ENCODE results near the gene MOSPD2.

MOSPD2 gene

DNA sequence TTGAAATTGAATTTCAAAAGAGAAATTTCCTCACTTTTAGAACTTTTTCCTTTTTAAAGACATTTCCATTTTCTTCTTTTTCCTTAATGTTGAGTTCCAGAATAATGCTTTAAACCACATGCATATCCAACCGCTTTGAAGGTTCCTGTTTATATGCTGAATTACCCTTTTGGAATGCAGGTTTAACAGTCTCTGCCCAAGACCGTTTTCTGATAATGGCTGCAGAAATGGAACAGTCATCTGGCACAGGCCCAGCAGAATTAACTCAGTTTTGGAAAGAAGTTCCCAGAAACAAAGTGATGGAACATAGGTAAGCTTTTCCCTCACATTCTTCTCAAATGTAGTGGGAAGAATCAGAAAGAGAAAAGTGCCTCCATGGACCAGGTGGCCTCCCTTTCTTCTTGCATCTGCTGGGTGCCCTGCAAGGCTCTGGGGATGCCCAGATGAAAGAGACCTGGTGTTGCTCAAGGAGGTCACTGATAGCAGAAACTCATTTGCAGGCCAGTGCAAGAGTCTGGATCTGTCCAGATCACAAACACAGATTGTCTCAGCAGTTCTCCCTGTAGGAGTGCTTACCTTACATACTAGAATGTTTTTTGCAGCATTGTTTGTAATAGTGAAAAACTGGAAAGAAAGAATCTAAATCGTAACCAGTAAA is 42.9 kb downstream of the MOSPD2 start:
- DNase-seq: no peak

DNA sequence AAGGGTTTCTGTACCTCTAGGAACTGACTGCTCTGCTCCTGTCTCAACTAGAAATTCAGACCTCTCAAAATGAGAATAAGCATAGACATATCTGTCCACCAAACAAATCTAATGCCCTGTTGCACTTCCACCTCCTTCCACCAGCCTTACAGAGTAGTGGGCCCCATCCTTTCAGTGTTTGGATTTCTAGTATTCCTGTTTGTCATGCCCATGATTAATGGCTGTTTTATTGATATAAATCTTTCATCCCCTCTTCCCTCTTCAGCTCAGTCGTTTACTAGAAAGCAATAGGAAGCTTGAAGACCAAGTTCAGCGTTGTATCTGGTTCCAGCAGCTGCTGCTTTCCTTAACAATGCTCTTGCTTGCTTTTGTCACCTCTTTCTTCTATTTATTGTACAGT is 46.2 kb downstream of the MOSPD2 start:
- DNase-seq: no peak

DNA sequence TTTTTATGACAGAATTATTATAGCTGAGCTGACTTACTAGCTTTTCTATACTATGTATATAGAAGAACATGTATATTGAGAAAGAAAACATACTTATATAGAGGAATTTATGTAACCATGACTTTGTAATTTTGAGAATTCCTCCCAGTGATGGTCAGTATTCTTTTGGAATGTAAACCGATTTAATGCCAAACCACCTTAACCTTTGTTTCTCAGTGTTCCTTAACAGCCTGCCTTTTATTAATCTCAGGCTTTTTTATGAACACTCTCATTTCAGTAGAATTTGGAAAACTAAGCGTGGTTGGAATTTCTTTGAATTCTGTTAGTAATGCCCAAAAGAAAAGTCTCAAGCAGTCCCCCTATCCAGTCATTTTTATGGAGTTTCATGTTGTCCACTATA is 47.0 kb downstream of the MOSPD2 start:
- DNase-seq: no peak

DNA sequence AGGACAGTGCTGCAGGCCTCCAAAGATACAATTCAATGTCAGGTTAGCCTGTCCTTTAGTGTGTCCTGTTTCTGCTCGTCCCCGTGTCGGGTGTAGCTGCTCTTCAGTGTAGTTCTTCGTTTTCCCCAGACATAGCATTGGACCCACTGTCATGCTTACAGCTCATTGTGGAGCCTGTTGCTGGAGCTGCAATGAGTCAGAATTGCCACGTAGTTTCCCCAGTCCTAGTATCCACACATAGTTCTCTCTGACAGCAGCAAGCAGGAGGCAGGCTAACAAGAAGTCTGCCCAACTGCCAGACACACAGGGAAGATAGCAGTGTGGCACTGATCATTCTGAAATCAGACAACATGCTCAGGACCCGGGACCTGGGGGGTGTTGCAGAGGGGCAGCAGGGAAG is 49.2 kb downstream of the MOSPD2 start:
- DNase-seq: no peak

DNA sequence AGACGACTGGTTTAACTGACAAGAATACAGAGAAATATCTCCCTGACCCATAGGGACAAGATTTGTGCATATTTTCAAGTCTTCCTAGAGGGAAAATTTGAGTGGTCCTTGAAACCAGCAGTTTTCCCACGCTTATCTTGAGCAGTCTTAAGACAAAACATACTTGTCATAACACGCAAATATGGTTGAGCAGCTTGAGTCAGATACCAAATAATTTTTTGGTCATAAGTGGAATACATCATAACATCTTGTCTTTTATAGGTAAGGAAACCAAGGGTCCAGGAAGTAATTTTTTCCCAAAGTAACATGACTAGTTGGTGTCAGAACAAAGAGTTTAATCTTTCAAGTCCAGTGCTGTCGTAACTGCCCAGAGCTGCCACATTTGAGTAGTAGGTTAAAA is 50.5 kb downstream of the MOSPD2 start:
- no peak for DNase-seq

DNA sequence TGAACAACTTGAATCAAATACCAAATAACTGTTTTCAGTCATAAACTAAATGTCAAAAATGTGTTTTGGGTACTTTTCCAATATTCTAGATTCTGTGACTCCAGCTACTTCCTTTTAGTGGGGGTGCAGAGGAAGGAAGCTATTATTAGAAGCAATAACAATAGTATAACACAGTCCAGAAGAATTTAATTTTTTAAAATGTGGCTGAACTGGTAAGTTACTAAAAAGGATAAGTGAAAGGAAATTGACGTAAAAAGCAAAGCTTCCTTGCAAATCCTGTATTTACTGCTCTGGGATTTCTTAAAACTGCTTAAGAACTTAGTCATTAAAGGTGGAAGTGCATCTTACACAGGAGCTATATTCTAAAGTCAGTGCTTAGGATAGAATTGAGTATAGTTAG is 53.2 kb downstream of the MOSPD2 start:
- DNase-seq: no peak

DNA sequence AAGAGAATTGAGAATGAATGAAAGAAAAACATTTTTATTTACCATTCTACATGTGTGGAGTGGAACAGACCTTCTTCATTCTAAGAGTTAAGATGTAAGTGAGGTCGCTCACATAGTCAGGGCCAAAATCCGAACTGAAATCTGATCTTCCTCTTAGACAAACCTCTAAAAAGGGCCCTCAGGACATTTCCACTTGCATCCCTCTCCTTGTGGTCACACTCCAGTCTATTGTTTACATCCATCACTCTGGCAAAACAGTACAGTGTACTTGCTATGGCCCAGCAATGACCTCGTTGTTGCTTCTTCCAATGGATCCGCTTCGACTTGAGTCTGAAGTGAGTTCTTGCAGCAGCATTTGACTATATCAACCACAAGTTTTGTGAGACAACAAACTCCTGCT is 54.2 kb downstream of the MOSPD2 start:
- no peak for DNase-seq

DNA sequence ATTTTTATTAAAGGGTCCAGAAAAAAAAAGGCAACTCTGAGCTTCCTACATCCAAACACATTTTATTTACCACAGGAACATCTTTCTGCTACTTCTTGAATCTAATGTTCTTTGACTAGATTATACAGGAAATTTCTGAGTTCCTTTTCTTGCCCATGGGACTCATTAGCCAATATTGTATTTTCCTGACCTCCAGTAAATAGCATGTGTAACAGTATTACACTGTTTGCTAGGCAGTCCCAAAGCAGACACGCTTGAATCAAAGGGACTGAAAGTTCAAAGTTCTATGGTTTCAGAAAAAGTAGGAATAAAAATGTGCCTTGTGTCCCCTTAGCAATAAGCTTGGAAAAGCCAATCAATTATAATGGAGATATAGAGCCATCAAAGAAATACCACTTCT is 57.4 kb downstream of the MOSPD2 start:
- no peak for DNase-seq

DNA sequence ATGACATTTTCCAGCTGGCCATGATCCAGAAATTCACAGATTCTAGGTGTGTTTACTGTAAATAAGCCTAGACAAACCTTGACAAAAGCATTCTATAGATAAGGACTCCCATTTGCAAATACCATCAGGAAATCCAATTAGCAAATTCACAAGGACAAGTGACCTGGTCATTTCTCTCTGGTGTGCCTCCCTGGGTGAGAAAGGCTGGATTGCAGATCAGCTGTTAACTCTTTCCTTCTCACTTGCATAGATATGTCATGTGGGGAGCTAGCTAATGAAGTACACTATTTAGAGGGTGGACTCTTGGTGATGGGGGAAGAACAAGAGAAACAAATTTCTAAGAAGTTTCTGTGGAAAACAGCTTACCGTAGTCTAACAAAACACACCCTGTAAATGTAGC is 58.9 kb downstream of the MOSPD2 start:
- no peak for DNase-seq

DNA sequence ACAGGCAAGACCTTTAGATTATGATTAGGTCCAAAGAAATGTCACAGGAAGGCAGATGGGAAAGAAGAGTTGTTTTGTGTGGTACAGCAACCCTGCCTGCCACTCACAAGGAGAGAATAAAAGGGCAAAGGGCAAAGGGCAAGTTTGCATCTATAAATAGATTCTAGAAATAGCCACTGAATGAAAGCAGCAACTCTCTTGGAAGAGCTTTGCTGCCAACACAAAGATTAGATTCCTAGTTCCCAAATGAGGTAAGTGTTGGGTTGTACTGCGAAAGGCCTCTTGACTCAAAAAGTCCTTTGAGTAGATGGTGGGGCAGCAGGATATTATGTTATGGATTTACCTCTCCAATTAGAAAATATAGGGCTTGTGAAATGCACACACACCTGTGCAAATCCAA is 61.2 kb downstream of the MOSPD2 start:
- DNase-seq: no peak

DNA sequence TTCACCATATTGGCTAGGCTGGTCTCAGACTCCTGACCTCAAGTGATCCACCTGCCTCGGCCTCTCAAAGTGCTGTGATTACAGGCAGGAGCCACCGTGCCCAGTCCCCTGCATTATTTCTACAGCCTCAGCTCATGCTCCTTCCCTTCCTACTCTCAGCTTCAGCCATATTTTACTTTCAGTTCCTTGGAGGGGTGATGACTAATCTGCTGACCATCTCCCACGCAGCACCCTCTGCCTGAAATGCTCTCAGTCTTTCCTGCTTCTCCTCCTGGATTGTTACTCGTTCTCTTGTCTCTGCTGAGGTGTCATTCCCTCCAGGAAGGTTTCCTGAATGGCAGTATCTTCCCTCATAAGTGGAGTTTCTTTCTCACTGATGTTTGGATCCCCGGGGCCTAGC is 63.3 kb downstream of the MOSPD2 start:
- no peak for DNase-seq

DNA sequence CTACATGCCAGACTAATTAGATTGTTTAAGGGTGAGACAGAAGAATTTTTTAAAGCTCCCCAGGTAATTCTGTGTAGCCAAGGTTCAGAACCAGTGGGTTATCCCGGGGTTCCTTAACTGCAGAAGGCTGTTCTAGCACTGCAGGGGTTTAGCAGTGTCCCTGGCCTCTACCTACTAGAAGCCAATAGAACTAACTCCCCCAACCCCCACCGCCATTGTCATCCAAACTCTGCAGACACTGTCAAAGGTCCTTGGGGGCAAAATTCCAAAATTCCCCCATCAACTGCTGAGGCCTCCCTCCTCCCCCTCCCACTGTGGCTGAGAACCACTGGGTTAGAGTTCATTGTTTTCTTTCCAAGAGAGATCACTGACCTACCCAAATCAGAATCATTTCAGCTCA is 66.4 kb downstream of the MOSPD2 start:
- no peak for DNase-seq

DNA sequence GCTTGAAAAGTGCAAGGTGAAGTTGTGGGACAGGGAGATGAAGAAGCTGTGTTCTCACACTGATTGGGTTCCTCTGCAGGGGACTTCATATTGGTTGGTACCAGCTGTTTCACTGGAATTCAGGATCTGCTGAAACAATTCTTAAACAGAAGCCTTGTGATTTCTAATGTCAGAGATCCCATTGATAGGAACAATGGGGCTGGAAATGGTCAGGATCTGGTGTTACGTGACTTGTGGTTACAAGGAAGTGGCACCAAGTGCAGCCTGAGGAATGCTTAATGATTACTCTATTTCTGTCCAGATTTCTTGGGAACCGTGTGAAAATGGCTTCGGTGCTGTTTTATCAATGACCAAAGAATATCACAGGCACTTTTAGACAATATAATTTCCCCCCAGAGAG is 68.1 kb downstream of the MOSPD2 start:
- no peak for DNase-seq

DNA sequence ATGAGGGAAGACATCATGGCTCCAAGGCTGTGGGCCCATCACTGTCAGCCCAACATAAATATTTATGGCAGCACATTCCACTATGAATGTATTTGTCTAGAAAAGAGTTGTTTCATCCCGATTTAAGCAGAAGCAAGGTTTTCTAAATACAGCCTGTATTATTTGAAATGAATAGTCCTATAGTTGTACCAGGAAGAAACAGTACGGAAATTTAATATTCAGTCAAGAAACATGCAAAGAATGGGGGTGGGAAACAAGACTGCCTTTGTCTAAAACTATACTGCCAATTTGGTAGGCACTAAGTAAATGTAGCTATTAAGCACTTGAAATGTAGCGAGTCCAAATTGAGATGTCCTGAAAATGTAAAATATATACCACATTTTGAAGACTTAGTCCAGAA is 69.1 kb downstream of the MOSPD2 start:
- no peak for DNase-seq

DNA sequence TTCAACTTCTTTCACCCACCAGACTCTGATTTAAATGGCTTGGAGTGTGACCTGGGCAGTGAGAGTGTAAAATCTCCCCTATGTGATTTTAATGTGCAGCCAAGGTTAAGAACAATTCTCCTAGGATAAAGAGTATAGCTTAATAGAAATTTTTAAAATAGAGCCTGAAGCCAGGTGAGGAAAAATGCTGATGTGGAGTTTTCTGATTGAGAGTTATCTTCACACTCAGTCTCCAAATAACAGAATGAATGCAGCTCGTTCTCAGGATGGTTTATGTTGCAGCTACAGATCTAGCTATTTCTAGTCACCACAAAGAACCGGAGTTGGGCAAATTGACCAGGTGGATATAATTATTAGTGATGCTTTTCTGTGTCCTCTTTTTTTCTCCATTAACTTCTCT is 70.7 kb downstream of the MOSPD2 start:
- no peak for DNase-seq

DNA sequence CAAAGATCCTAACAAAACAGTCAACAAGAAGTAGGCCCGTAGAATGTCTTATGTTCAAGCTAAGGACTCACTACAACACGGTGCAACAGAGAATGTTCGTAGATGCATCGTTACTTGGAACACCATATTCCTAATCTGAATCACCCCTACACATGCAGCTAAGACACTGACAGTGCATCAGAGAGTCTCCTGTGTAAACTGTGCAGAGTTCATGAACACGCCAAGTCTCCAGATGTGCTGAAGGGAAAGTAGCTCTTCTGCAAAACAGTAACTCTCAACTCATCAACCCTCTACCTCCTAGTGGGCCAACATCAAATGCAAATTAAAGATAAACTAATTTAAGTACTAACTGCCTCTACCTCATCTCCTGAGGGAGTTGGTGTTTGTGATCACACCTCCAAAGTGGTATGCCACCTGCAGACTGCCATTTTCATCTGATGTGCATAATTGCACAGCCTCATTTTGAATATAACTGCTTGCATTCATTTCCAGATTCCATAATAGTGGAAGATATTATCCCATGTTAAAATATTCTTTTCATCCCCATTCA is 73.5 kb downstream of the MOSPD2 start:
- no peak for DNase-seq

DNA sequence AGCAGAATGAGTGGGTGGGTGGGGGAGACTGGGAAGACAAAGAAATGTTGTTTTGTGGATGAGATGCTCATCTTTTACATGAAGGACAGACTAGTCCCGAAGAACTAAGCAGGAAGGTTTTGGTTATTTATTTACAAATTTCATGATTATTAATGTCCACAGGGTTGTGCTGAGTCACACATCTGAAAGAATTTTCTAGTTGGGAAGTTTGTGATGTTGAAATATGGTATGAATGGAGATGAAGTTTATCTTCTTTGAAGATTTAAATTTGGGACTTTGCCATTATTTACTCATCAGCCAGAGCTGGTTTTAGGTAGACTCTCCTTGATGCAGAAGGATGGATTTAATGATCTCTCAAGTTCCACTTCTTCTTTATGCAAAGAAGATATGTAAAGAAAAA is 75.5 kb downstream of the MOSPD2 start:
- DNase-seq: no peak

DNA sequence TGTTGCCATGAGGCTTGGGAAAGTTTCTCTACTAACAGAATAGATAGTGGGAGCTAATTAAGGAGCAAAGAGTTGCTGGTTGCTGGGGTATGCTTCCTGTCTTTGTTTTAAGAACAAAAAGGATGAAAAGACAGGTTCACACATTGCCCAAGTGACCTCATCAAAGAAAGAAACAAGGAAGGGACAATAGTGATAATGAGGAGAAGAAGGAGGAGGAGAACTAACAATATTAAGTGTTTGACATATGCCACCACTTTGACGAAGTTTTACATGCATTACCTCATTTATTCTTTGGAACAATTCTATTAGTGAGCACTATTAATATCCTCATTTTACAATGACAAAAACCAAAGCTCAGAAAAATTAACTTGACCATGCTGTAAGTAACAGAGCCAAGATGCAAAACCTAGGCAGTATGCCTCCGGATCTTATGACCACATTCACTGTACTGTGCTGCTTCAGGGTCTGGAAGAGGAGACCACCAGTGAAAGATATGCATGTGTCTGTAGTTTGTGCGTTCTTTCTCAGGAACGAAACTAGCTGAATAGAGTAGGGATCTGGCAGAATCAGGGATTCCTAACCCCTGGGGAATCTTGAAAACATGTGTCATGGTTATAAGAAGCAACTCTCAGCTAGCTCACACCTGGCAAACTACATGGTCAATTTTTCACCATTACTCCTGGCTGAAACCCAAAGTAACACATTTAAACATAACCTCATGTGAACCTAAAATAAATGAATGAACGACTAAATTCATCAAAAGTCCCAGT is 83.8 kb downstream of the MOSPD2 start:
- no peak for DNase-seq

DNA sequence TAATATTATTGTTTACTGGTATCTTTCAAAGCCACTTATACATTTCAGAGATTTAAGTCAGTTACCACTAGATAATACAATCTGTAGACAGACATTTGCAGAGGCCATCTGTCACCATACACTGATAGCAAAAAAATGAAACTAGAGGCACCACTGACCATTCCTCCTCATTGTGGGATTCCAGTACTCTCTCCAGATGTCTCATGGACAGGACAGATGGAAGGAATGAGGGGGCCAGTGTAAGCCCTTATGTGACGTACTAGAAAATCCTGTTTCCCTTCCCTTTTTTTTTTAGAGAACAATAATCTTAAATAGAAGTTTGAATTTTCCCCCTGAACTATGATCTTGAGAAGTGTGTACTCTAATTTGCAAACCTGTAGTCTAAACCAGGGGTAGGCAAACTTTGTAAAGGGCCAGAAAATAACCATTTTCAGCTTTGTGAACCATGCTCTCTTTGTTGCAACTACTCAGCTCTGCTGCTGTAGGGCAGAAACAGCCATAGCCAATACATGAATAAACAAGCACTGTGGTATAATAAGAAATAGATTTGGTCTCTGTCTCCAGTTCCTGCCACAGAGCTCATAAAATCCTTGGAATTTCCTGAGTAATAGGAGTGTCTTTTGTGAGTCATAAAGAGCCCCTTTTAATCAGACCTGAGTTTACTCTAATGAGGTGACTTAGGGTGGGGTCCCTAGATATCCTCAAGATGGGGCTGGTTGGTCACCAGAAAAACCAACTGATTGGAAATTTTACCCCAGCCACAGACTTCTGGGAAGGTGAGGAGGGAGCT is 90.4 kb downstream of the MOSPD2 start:
- DNase-seq: no peak

DNA sequence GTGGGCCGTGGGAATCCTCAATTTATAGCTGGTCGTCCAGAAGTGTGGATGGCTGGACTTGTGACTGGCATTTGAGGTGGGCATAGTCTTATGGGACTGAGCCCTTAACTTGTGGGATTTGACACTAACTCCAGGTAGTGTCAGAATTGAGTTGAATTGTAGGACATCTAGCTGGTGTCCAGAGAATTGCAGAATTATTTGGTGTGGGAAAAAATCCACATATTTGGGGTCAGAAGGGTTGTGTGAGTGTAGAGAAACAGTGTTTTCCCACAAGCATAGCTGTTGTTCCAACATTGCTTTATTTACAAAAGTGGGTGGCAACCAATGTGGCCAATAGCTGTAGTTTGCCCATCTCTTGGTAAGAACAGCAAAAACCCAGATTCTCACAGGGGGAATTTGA is 91.3 kb downstream of the MOSPD2 start:
- DNase-seq: no peak
